Occipital lobe (tissue), 2 donors: ENCODE data around the gene NISCH. TPM values are rescaled to one million over a fixed set of nuclear protein-coding genes. Genes with fewer than 3 reads are reported as not detected.

Experiments used
- DNase-seq: peaks from one replicate; lab custom pipeline; 2025; lab: John Stamatoyannopoulos, UW
- total RNA-seq: library from RNA; depleted of rRNA; stranded (reverse); fragments of >200 nt; gene quantifications from one replicate; pipeline ENCODE4 v1.2.3, GENCODE V29; 2014

Gene NISCH
- total RNA-seq, 1 donor from 2014 or later = 71.4 TPM

DNA sequence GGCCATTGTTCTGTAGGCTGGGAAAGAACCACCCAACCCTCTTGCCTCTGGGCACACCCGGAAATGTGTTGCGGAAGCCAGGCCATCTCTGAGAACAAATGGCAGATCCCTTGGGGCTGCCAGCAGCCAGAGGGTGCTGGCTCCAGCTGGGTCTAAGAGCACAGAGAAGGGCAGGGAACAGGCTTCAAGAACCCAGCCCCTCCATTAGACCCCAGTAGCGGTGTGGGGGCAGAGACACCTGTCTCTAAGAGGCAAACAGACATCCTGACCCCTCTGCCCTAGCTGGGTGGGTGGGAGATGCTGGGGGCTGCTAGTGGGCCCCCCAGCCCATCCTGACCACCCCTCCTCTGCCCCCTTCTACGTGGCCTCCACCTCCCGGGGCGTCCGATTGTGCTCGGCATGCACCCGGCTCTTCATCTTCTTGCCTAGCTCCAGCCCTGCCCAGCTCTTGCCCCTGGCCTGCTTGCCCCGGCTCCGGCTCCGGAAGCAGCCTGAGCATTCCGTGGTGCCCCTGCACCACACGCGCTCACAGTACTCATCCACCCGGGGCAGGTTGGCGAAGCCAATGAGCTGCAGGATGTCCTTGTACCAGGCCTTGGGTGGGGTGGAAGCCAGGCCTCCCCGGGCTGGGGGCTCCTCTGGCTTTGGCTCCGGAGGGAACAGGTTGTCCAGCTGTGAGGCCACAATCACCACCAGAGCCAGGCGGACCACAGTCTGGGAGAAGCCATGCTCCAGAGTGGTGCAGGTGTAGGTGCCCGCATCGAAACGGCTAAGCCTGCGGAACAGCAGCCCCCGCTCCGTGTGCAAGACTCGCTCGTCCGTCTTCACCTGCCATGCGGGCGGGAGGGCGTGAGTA lies 19.9 kb upstream of the NISCH start:
- no peak for DNase-seq

DNA sequence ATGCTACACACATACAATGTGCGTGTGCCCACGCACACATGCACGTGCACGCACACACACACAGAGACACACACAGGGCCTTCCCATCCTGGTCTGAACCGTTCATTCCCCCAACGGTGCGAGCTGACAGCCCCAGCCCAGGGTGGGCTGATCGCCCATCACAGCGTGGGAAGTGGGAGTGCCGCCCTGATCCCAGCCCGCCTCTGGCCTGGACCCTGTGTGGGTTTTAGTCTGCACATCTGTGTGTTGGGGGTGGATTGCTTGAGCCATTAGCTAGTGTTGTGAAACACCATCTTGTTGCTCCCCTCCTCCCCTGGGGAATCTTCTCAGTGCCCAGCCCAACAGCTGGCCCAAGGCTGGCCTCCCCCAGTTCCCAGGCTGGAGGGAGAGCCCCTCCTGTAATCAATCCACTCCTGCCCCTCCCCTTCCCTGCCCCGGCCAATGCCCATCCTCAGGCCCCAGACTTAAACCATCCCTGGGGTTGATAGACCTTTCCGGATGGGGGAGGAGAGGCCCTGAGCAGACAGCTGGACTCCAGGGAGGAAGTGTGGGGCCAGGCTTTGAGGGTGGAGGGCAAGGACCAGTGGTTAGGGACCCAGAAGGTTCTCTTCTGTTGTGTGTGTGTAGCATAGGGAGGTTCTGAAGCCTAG lies 18.8 kb upstream of the NISCH start:
- DNase-seq = no peak

DNA sequence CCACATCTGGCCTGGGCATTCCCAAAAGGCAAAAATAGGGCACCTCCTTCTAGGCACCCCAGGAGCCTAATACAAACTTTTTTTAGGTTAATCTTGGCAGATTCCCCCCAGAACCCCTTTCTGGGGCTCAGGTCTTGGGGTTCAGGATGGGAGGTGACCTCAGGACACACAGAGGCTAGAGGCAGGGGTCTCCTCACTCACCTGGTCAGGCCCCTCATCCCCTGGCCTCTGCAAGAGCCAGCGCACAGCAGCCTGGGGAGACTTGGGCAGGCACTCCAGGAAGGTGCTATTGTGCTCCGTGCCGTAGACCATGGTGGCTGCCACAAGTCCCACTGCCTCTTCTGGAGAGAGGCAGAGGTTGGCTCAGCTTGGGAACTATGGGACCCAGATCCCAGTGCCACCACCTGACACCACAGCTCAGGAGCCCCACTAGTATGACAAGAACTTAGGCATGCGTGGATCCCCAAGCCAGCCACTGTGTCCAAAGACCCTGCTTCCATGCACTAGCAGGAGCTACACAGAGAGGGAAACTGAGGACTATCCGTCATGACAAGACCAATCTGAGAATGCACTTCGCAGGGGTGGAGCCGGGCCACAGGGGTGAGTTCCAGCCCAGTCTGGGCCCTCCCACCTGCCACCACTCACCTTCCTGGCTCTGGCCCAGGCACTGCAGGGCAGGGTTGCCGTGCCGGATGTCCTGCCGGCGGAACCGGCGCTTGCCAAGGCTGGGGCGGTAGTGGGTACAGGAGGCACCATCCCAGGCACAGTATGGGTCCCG lies 17.9 kb upstream of the NISCH start:
- DNase-seq = no peak

DNA sequence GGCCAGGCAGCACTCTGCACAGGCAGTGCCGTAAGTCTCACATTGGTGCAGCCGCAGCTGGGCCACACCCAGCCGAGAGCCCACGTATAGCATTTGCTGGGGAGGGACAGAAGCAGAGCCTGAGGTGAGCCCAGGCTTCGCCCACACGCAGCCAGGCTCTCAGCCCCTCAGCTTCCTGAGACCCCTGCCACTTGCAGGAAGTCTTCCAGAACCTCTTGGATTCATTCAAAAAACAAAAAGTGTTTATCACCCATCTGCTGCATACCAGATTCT lies 17.4 kb upstream of the NISCH start:
- no peak for DNase-seq

DNA sequence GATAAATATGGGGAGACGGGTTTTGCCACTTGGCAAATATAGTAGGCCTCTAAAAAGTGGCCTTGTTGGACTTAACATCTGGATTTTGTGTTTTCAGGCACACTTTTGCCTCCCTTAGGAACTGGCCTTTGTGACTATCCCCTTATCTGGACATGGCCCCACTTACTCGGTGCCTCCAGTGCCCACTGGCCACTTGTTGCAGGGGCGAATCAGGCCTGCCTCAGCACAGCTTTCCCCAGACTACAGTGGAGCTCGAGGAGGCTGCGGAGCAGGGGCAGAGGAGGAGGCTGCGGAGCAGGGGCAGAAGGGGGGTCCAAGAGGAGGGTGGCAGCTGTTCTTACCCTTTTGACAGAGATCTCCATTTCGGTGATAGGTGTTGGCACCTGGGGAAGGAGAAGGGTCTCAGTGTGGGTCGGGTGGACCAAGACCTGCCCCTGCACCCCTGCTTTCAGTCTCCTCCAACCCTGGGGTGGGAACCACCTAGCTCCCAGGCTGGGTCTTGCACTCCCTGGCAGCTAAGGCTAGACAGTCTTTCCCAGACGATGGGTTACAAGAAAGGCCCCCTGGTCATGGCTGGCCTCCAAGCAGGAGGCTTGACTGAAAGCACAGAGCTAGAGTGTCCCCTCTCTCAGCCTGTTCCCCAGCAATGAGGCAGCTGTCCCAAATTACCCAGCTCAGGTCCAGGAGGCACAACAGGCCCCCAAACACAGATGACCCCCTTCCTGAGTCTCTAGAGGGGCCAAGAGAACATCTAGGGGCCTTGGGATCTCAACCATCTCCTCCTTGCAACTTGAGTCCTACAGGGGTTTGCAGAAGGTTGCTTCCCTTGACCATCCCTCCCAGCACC lies 16.6 kb upstream of the NISCH start:
- no peak for DNase-seq

DNA sequence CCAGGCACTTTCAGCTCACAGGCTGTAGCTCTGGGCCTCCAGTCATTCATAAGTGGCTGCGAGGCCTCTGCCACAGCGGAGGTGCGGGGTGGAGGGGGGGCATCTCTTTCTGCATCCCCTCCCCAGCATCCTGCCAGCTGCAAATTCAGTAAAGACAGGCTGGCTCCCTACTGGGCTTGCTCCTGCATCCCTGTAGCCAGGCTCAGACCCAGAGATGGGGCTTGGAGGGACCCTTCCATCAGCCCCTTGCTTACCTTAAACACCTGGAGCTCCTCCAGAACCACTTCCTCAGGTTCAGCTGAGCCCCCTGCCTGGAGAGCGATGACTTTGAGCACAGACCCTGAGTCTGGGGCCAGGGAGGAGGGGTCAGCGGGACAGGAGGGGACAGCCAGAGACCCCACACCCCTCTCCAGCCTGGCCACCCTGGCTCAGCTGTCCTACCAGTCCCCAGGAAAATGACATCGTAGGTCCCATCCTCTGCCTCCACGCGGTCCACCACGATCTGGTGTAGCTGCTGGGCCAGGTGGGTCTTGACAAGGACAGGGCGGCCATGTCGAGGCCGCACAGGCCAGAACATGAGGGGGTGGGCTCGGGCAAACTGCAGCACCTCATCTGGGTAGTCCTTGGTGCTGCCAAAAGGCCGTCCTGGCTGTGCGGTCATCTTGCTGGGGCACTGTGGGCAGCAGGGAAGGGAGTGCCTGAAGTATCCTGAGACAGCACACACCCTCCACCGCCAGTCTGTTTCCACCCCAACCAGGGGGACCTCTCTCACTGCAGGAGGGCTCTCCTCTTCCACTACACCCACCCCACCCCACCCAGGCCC lies 15.8 kb upstream of the NISCH start:
- DNase-seq = no peak

DNA sequence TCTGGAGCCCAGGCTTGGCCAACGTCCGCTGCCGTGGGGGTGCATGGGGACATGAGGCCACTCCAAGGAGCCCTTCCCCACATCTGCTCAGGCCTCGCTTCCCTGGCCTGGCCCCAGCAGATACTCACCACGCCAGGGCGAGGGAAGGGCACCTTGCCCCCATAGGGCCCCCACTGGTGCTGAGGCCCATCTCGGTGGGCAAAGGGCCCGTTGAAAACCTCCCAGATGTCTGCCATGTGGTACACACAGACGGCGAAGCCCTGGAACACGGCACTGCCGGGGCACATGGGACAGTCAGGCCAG lies 15.2 kb upstream of the NISCH start:
- DNase-seq = no peak

DNA sequence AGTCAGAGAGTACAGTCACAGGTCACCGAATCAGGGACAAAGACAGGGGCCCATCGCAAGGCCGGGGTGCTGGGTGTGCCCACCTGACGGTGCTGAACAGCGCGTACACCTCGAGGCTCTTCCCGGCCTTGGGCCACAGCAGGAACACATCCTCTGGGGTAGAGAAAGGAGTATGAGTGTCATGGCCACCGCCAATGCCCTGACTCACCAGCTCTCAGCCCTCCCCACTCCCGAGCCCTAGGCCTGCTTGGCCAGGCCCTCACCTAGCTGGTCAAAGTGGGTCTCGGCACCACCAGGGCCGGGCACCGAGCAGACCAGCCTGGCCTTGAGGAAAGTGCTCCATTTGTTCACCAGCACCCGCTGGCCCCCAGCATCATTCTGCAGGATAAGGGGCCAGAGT lies 14.7 kb upstream of the NISCH start:
- DNase-seq = no peak

DNA sequence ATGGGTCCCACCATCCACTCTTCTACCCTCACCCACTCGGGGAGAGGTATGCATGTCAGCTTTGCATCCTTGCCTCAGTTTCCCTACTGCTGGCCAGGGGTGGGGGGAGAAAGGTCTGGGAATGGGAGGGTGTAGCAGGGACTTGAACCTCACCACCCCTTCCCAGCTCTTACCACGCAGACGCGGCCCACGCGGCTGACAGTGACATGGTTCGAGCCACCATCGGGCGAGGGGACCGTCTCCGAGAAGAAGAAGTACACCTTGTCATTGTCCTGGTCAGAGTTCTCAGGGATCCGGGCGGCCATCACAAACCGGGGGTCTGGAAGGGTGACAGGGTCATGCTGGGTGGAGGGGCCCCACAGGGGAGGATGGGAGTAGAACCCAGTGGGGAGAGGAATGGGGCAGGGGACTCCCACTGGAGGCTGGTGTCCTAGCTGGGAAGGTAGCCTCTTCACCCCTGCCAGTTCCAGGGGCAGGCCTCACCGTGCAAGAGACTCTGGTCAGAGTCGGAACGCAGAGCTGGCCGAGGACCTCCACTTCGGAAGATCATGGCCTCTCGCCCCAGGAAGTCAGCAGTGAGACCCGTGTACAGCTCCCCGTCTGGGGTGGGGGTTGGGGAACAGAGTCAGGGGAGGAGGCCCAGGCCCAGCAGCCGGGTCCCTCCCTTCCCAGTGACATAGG lies 14.2 kb upstream of the NISCH start:
- DNase-seq = no peak

DNA sequence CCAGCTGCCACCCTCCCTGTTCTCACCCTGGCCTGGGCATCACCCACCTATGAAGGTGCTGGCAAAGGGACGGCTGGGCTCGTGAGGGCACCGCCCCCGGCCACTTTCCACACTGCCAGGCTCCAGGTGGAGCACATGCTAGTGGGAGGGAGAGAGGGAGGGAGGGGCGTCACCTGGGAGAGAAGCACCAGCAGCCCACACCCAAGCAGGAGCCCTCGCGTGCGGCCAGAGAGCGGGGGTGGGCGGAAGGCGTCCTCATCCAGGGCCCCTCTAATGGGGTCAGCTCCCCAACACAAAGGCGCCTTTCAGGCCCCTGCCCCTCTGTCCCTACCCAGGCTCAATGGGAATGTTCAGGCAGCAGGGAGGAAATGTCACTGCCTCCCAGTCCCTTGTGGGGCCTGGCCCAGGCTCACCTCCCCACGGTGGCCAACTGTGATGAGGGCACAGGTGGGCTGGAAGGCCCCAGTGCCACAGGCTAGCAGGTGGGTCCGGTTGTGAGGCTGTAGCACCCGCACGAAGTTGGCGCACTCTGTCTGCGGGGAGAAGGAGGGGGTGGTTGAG lies 13.6 kb upstream of the NISCH start:
- no peak for DNase-seq

DNA sequence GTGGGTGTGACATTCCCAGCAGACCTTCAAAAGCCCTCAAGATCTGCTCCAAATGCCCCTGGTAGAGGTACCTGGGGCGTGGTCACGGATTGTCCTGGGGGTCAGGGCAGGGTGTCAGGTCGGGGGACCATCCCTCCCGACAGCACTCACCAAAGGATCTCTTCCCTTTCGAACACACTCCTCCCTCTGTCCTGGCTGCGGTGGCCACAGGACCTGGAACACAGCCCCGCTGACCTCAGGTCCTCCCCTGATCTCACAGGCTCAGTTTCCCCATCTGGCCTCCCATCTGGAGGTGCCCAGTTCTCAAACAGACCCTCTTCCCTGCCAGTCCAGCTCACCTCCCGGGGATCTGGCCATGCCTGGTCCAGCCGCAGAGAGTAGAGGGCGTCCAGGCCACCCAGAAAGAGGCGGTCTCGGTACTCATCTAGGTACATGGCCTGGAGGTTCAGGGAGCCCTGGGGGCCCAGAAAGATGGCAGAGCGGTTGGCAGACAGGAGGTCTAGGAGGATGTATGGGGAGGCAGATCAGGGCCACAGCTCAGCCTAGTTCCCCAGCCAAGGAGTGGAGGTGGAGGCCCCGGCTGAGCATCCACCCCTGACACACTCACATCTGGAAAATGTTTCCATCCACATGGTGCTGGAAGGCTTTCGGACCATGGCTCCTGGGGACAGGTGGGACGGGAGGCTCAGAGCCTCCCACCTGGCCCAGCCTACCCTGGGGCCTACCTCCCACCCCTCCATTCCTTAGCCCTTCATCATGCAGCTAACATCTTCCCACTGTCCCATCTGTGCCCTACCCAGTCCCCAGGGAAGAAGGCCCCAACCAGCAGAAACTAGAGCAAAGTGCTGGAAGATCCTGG lies 12.8 kb upstream of the NISCH start:
- no peak for DNase-seq

DNA sequence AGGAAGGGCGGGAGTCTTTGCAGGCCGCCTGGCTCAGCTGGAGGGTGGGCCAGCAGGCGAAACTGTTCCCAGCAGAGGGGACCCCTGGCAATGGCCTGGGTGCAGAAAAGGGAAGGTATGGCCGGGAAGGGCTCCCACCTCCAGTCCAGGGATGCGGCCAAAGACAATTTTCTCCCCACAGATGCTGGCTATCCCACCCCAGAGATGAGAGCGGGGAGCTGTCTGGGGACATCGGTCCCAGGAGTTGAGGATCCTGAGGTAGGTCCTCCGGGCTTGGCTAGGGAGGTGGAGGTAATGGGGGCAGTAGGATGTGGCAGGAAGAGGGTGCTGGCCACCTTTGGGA lies 12.2 kb upstream of the NISCH start:
- DNase-seq = no peak

DNA sequence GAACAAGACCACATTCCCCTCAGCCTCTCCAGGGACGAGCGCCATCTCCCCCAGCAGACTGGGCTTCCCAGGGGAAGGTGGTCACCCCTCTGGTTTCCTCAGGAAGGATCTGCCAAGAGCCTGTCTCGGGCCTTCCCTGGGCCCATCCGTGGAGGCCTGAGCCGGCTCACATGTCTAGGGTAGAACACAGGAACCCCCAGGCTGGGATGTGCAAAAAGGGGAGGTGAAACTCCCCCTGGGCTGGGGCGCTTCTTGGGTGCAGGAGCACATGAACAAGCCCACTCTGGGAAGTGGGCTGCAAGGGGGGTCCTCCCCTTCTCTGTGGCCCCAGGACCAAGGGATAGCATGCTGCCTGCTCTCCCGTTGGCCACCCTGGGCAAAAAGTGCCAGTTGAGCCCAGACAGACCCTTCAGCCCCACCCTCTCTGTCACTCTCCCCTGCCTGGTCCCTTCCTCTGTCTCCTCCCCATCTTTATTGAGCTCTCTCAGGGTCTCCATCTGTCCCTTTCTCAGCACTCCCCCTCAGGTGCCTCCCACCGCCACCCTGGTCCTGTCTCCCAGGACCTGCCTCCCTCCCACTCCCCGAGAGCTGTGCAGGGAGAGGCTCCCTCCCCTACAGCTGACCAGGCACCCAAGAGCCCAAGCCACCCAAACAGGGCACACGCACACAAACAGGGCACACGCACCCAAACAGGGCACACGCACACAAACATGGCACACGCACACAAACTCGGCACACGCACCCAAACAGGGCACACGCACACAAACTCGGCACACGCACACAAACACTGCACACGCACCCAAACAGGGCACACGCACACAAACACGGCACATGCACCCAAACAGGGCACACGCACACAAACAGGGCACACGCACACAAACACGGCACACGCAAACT lies 11.4 kb upstream of the NISCH start:
- DNase-seq = no peak

DNA sequence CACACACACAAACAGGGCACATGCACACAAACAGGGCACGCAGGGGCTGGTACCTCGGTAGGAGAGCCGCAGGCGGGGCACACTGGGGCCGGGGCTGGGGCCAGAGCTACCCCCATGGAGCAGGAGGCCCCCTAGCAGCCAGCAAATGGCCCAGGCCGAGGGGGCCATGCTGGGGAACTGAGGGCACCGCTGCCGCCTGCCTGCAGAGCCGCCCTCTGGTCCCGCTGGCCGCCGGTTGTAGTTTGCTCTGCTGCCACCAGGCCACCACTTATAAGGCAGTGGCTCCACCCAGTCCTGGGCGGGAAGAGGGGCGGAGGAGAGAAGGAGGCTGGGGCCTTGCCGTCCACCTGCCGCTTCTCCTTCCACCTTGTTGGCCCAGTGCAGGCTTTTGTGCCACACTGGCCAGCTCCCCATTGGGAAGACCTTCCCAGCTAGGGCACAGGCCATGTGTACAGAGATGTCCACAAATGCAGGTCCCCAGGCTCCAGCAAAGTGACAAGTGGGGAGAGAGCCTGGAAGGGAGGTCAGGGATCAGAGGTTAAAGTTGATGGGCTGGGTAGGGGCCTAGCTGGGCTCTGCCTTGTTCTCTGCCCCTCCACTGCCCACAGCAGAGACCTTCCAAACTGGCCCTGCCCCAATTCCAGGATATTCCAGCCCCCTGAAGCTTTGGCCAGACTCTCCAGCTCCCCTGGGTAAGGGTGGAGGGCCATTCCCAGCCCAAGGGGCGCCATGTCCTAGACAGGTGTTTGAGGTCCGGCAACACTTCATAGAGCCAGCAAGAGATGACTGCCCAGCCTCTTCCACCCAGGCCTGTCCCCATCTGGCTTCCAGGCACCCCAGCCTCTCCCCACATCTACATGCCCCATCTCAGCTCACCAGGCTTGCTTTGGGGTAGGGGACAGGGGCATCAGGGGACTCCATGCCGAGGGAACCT lies 10.3 kb upstream of the NISCH start, which contains the start of gene SEMA3G:
TSS of gene SEMA3G (minus strand) at position 244 of the 934 bp plus-strand sequence. CDS start at position 168, 76 bp downstream.
- no peak for DNase-seq

DNA sequence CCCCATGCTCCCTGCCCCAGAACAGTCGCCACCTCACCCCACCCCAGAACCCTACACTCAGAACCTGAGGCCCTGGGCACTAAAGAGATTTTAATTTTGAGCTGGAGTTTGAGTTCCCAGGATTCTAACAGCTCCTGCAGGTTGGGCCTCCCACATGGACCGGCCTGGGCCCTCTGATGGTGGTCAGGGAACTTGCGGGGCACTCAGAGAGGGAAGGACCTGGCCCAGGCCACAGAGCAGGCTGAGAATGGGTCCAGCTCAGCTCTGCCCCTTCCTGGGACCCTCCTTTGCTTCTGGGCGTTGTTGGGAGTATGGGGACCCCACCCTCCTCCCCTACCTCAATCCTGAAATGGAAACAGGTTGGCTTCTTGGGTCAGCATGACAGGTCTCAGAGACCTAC lies 9.4 kb upstream of the NISCH start:
- no peak for DNase-seq

DNA sequence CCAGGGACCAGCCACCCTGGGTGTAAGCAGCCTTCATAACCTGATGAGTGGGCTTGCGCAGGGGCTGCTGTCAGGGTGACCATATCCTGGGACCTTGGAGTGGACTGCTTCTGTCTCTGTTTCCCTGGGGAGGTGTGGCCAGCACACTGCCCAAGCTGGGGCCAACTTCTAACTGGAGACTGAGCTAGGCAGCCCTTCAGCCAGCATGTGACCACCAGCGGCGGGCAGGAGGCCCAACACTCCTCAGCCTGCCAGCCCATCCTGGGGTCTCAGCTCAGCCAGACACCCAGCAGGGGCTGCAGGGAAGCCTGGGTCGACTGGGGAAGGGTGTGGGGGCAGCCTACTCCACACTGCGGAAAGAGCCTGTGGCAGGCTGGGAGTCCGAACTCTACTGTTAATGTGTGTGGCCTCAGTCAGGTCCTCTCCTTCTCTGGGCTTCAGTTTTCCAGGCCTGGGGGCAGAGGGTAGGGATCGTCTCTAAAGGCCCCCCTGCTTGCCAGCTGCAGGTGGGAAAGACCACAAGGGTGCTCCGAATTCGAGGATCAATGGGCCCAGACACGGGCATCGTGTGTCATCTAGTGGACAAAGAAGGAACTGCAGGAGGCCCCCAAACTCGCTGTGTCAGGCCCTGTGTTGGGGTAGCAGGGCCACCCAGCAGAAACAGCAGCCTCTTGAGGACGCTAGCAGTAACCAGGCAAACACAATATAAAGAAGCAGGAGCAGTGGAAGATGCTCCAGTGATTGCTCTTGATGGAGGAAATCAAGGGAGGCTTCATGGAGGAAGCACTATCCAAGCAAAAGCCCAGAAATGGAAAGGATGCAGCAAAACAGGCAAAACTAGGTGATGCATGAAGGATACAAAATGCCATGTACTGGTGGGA lies 8.5 kb upstream of the NISCH start:
- DNase-seq = no peak
